Right ventricle myocardium superior (tissue), 1 donor: ENCODE results near the gene CENPI. TPM values are rescaled to one million over a fixed set of nuclear protein-coding genes. Genes with fewer than 3 reads are reported as not detected.
"Not testable (repeated sequence)": the region's sequence is repeated elsewhere in the genome, so short reads cannot be mapped to it uniquely, and the experiment has no call there.

Experiments used
- ATAC-seq: fragments of 200-7000 bp; cut with Tn5 transposase; one replicate; pipeline ENCODE4 v1.9.1; 2020; ENCODE audit warnings: mild to moderate bottlenecking; ENCODE audit not compliant: poor library complexity
- DNase-seq: peaks from one replicate; pipeline ENCODE4 v3.0.0-alpha.2; 2020
- intact Hi-C: fragments of 100-400 bp; cut with DNase I; formaldehyde crosslinking; loops from one replicate; pipeline ENCODE4 v1.11.2; 2022
- long read RNA-seq: library from polyadenylated mRNA; unstranded; transcript quantifications from one replicate; pipeline ENCODE4 v2.0.0, GENCODE V29; 2021
- total RNA-seq: library from RNA; stranded (reverse); fragmentation: NEBNext Ultra II Directional; extraction: Animal tissue kit (Norgen Biotek cat#: 25700); gene quantifications from one replicate; pipeline ENCODE4 v1.2.1, GENCODE V29; 2021
- donor health status: DM: no; HTN: yes; CAD: no; lungs with severe emphysema.

The CENPI gene, protein sequence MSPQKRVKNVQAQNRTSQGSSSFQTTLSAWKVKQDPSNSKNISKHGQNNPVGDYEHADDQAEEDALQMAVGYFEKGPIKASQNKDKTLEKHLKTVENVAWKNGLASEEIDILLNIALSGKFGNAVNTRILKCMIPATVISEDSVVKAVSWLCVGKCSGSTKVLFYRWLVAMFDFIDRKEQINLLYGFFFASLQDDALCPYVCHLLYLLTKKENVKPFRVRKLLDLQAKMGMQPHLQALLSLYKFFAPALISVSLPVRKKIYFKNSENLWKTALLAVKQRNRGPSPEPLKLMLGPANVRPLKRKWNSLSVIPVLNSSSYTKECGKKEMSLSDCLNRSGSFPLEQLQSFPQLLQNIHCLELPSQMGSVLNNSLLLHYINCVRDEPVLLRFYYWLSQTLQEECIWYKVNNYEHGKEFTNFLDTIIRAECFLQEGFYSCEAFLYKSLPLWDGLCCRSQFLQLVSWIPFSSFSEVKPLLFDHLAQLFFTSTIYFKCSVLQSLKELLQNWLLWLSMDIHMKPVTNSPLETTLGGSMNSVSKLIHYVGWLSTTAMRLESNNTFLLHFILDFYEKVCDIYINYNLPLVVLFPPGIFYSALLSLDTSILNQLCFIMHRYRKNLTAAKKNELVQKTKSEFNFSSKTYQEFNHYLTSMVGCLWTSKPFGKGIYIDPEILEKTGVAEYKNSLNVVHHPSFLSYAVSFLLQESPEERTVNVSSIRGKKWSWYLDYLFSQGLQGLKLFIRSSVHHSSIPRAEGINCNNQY
- total RNA-seq: 0.51 TPM
- long read RNA-seq, partial matches to known transcripts: 0 of 1 reads
- long read RNA-seq, other reads (novel, unspliced or antisense): 1 of 1 reads

DNA sequence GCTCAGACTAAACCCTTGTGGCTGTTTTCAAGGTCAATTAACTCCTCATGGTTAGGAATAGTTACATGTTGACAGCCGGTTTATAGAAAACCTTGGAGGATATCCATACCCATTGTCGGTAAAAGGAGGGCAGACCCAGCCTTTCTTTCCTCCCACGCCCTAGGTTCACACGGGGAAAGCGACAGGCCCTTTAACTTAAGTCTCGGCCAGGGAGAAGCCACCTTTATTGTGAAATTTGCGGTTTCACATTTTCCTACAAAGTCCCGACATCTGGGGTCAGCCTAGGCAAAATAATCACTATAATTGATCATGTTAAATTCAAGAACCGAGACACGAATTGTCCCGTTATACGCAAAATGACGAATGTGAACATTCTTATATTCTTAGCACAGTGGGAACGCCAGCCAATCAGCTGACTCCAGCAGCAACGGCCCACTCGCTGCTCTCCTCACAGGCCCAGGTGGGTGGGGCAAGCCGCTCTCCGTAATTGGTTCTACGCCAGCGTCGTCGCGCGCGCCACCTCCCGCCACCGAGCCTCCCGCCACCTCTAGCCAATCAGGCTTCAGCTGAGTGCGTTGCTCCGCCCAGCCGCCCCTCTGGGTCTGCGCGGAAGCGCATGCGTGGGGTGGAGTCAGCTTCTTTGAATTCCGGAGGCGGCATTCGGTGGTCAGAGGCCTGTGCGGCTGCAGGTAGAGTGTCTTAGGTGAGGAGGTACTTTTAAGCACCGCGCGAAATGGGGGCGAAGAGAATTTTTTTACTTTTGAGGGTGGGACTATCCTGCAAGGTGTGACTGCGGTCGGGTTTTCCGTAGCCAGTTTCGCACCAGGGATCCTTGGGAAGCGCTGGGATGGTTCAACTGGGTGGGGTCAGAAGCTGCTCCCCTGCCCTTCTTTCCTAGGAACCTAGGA lies at the start of gene CENPI:
Gene CENPI, plus strand, starts transcription at position 659 of the 908 bp plus-strand sequence. CDS start 2,867 bp downstream, outside the sequence.
- DNase-seq: peak; percentile 96
- intact Hi-C loops: no loop called here
- peak; percentile 100 for ATAC-seq

DNA sequence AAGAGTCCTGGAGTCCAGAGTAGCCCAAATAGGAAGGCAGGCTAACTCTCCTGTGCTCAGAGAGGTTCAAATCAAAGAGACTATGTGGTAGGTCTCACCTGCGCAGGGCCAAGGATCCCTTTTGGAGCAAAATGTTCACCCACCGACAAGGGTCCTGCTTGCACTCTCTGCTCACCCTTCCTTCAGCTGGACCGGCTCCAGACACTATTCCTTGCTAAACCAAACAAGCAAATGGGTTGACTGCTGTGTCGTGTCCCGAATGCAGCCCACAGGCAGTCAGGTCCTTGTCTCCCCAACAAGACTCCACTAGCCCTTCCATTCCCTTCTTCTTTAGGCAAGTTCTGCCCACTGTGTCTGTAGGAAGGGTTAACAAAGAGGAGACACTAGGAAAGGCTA lies 46.9 kb upstream of the CENPI start:
- DNase-seq (no peak), ATAC-seq (no peak)
- intact Hi-C loops: no loop called here

DNA sequence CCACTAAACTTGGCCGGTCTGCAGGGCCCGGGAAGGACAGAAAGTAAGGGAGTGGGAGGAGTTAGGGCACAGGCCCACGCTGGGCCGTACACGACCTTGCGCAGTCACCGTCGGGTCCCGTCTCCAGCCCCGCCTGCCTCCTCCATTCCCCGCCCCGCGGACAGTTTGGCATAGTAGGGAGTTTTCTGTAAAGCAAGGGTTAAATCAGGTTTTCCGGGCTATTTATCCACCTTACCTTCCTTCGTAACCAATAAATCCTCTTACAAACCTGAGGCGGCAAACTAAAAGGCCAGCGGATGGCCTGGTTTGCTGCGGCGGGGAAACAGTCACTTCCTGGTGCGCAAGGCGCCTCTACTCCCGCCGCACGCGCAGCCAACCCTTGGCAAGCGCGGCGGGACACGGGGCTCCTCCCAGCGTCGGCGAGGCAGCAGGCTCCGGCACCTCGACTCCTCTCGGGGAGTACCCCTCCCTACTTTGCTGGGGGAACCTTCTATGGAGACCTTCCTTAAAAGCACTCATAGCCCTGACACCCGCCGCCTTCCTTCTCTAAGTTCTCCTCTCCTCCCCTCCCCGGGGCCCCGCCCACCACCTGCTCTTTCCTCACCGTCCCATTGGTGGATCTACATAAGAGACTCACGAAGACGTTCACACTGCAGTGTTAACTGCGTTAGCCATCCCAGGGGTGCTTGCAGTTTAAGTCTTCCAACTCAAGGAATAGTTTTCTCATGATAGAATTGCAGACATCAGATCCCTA lies 46.3 kb upstream of the CENPI start, which contains the start of gene TRMT2B:
Gene TRMT2B, minus strand, starts transcription at position 563 of the 754 bp plus-strand sequence. CDS start 9,822 bp downstream, outside the sequence.
- intact Hi-C loops: no loop called here
- peak; percentile 88 for DNase-seq
- ATAC-seq: peak; percentile 99

DNA sequence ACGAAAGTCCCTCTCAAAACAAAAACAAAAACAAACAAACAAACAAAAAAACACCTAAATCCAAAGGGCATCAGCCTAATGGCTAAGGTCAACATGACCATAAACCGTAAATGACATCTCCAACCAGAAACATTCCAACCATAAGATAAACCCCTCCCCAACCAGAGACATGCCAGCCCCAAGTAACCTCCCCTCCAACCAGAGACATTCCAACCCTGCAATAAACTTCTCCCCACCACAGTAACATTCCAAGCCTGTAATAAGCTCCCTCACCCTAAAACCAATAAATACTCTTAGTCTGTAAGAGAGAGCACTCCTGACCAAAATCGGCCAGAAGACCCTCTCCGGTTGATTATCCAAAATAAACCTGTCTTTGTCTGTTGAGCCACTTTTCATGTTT lies 41.5 kb upstream of the CENPI start:
- DNase-seq, ATAC-seq, intact Hi-C loops: not testable (repeated sequence)

DNA sequence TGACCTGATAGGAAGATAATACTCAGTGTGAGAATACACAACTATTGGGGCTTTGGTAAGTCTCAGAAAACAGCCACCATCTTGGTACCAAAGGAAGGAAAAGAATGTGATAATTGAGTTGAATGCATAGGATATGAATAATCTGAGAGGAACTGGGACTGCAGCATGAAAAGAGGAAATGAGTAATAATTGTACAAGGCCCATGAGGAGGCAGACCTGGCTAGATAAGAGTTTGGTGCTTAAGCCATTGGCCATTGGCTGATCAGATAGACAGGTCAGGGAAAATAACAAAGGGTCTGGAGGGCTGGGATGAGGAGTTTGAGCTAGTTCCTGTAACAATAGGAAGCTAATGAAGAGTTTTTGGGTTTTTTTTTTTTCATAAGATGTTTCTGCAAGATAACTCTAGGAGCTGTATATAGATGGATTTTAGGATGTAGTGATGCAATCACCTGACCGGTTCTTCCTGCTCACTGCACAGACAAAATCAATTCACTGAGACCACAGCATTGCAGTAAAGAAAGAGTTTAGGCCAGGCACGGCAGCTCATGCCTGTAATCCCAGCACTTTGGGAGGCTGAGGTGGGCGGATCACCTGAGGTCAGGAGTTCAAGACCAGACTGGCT lies 40.8 kb upstream of the CENPI start:
- intact Hi-C loops: no loop called here
- DNase-seq (no peak), ATAC-seq (no peak)

DNA sequence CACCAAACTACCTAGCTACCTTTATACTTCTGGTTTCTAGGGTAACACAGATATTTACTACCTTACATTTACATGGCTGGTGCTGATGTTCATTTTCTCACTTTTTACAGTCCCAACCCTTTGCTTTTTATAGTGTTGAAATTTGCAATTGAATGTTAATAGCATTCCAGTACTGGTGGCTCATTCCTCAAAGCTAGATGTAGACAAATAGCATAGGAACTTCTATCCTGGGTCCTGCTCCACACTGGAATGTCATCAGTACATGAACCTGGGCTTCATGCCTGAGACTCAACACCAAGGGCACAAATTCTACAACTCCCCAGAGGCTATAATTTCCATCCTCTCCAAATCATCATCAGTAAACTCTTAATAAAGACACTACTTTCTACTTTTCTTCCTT lies 35.8 kb upstream of the CENPI start:
- intact Hi-C loops: no loop called here
- DNase-seq (no peak), ATAC-seq (no peak)

DNA sequence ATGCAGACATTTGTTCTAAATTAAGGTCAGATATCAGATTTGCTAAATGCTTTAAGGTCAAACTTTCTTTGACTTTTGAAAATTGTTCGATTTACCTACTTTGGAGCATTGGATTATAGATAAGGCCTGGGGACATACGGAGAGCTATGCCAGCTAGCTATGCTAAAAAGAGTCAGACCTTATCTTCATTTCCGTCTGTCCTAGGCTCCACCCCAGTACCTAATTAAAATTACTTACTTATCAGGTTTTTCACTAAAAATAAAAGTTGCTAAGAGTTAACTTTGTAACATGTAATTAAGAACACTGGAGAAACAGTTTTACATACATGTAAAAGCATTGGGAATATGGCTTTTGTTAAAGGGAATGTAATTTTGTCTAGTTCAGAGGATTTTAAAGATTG lies 26.4 kb upstream of the CENPI start:
- ATAC-seq (no peak), DNase-seq (no peak)
- intact Hi-C loops: no loop called here

DNA sequence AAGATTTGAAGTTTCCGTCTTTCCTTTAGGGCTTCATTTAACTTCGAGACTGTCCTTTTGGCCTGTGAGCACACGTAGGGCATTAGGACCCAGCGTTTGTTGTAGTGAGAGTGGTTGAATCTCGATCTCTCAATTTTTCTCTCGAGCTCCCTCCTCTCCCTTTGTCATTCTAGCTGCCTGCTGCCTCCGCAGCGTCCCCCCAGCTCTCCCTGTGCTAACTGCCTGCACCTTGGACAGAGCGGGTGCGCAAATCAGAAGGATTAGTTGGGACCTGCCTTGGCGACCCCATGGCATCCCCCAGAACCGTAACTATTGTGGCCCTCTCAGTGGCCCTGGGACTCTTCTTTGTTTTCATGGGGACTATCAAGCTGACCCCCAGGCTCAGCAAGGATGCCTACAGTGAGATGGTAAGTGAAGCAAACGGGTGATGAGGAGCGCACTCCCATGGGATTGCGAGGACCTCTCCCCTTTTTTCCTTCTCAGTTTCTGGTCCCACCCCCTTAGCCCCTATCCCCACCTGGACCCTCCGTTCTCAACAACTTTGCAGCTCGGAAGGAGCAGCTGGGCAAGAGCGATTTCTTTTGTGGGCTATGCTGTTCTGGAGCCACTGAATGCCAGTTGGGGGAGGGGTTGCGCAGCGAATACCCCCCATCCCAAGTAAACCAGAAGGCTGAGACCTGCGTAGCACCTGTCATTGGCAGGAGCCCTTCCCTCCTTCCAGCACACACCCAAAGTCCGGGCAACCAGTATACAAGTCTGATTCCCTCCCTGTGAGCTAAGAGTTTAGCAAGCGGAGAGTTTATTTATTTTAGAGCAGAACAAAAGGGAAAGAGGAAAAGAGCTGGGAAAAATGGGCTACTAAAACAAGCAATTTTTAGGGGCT lies 19.0 kb upstream of the CENPI start, which contains the start of gene TMEM35A:
Gene TMEM35A, plus strand, starts transcription at position 164 of the 883 bp plus-strand sequence. Its CDS starts 124 bp downstream, at position 288.
- no peak for DNase-seq
- no peak for ATAC-seq
- intact Hi-C loops: no loop called here

DNA sequence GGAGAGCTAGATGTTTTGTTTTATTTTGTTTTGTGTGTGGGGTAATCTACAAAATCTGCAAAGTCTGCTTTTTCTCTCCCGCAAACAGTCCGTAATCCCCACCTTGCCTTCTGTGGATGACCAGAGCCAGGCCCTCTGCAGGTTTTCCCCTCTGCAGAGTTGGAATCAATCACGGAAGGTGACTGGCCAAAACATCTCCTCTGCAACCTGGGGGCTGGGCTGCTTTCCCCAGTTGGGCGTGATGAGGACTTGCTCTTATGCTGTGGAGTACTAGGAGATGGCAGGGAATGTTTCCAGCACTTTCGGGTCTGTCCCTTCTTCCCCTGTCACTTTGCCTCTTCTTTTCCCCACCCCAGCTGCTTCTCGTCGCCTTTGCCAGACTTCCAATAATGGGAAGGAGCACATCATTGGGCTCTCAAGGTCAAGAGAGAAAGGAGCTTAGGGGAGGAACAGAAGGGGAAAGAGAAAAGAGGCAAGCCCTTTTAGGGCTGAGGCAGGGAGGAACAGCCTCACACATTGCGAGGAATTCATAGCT lies 18.2 kb upstream of the CENPI start:
- DNase-seq: no peak
- ATAC-seq: no peak
- intact Hi-C loops: no loop called here

DNA sequence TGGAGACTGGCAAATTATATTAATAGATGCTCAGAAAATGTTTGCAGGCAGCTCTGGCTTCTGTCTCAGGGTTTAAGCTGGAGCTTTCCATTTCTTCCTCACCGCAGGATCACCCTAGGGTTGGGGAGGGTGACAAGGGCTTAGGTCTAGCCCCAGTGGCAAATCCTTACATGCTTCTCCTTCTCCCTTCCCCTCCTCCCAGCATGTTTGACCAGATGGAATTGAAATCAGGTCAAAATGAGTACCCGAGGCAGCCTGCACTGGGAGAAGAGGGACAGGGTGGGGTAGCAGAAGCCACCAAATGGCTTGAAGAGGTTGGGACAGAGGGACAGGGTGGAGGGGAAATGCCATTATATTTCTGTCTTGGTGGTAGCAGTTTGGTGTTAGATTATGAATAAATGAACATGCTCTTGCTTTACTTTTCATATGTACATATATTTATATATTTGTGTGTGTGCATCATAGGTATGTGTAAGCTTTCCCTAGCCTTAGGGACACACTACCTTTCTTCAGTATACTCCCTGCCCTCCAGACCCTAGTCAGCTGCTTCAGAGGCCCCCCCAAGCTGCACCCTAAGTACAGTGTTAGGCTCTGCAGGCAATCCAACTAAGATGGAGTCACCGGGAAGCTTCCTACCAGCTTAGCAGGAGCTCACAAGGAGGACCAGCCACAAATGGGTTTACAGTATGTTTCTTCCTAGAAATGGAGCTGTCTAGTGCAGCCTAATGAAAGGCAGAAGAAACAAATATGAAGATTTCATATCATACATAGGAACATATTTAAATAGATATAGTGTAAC lies 17.5 kb upstream of the CENPI start:
- DNase-seq (no peak), ATAC-seq (no peak)

DNA sequence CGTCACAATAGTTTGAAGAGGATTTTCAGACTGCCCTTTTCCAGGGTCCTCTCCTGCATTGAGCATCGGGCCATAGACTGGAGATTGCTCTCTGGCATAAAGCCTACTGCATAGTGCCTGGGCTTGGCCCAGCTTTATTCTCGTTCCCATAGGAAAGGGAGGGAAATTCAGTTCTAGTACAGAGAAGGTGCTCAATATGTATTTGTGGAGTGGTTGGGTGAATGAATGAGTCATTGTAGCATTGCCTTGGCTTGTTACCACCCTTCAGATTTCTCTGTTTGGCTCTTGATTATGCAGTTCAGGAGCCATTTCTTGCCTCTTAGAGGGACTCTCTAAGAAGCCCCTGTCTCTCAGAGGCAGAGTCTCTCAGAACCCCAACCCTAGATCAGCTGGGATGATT lies 16.8 kb upstream of the CENPI start:
- ATAC-seq (no peak), DNase-seq (no peak)
- intact Hi-C loops: no loop called here

More for the DNA sequence above, 17.5 kb upstream of the CENPI start:
- intact Hi-C loops: no loop called here

DNA sequence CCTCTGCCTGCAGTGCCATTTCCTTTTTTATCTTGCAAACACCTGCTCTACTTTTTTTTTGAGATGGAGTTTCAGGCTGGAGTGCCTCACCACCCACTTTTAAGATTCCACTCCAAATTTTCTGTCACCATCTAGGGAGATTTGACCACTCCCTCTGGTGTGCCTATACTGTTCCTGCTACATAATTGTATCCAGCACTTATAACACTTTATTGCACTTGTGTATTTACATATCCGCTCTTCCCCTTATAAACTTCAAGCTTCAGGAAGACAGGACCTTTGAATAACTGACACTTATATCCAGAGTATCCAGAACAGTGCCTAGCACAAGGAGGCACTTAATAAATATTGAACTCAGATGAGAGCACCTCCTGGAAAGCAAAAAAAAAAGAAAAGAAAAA lies 6.2 kb upstream of the CENPI start:
- DNase-seq (no peak), ATAC-seq (no peak)
- intact Hi-C loops: no loop called here

DNA sequence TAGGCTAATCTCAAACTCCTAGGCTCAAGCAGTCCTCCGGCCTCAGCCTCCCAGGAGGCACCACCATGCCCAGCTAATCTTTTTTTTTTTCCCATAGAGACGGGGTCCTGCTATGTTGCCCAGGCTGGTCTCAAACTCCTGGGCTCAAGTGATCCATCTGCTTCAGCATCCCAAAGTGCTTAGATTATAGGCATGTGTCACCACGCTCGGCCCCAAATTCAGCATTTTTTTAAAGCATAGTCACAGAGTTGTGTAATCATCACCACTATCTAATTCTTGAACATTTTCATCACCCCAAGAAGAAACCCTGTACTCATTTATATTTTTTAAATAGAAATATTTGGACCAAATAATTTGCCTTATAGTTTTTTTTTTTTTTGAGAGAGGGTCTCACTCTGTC lies 10.3 kb downstream of the CENPI start:
- ATAC-seq (no peak), DNase-seq (no peak)
- intact Hi-C loops: no loop called here

DNA sequence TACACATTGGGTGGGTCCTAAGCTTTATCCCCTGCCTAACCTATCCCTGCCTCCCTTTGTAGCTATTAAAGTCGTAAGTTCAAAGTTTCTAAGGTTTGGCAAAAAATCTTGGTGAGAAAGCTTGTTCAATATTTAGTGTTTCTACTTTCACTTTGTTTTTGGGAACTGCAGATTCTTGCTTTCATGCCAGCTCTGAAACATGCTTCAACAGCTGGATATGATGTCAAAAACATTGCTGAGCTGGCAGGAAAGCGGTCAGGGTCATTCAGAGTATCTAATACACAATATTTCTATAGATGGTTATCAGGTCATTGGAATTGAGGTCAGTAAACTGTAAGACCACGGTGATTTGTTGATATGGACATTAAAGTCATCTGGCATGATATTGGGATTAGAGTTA lies 19.7 kb downstream of the CENPI start:
- no peak for ATAC-seq
- DNase-seq: no peak
- intact Hi-C loops: no loop called here

DNA sequence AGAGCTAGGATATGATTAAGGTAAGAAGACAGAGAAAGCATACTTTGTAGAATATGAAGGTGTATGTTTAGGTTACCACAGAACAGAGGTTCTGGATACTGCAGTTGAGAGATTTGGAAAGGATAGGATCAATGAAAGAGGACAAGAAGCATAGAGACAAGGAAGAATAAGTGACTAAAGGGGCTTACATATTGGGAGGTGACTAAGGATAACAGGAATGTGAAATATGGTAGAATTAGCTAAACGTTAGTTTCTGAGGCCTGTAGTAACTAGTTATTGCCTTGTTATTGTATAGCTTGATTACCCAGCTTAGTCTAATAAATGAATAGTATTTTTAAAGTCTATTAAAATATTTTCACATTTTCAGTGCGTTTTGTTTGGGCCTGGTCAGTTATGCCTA lies 38.2 kb downstream of the CENPI start:
- ATAC-seq (no peak), DNase-seq (no peak)
- intact Hi-C loops: no loop called here
